ENCODE measurements around the gene EIF4B.
"Not testable (repeated sequence)": the region's sequence is repeated elsewhere in the genome, so short reads cannot be mapped to it uniquely, and the experiment has no call there.

The EIF4B gene

DNA sequence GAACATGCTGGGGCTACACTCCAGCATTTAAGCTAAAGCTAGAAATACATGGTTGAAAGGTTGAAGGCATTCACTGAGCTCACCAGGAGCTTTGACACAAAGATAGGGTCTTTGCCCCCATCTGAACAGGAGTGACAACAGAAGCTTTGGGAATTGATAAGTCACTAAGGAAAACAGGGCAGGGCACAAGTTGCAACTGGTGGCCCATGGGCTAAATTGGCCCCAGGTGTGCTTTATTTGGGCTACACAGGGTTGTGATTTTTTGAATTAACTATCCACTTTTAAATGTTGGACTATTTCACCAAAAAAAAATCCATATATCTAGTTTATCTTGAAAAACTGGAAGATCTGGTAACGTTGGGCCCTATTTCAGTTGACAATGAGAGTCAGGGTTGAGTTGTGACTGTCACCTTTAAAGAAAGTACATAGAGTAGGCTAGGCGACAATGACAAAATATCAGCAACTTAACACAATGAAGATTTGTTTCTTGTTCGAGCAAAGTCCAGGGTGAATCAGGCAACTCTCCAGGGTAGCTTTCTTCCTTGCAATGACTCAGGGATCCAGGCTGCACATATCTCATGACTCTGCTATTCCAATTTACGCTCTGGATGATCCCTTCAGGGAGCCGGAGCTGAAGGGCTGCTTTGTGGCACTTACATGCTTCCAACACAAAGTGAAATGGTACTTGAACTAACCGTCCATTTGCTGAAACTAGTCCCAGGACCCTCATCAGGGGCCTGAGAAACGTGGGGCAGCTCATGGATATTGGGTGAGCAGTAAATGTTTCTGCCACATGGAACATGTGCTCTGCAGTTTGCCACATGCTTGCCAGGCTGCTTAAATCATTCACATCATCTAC lies 13.3 kb upstream of the EIF4B start:
- DNase-seq (ENCODE audit: extremely low read depth in 1 of 2, low read depth in 1 of 2): no peak

- no peak for DNase-seq (ENCODE audit: extremely low read depth in 1 of 2, low read depth in 1 of 2)
Observed at GRCh38 chr12:52993558-52993869, 12.7 kb upstream of the EIF4B start.

GRCh38 chr12:53004178-53004577 lies 2.1 kb upstream of the EIF4B start:
- DNase-seq (ENCODE audit: extremely low read depth in 1 of 2, low read depth in 1 of 2): no peak

GRCh38 chr12:53004582-53004981 lies 1.7 kb upstream of the EIF4B start:
- no peak for DNase-seq (ENCODE audit: extremely low read depth in 1 of 2, low read depth in 1 of 2)

DNA sequence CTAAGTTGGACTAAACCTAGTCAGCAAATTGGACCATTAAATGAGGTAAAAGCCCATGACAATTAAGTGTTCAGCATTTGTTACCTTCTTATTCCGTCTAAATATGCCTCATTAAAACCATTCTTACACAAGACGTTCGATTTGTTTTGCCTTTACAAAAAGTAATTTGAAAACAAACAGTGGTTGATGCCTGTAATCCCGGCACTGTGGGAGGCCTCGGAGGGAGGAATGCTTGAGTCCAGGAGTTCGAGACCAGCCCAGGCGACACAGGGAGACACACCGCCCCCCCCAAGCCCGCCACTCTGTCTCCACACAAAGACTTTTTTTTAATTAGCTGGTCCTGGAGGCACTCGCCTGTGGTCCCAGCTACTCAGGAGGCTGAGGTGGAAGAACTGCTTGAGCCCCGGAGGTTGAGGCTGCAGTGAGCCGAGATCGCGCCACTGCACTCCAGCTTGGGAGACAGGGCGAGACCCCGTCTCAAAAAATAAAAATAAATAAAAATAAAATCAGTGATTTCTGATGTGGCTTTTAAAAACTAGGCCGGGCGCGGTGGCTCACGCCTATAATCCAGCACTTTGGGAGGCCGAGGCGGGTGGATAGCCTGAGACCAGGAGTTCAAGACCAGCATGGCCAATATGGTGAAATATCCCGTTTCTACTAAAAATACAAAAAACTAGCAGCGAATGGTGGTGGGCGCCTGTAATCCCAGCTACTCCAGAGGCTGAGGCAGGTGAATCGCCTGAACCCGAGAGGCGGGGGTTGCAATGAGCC lies 856 bp upstream of the EIF4B start:
- DNase-seq (ENCODE audit: extremely low read depth in 1 of 2, low read depth in 1 of 2): no peak

DNA sequence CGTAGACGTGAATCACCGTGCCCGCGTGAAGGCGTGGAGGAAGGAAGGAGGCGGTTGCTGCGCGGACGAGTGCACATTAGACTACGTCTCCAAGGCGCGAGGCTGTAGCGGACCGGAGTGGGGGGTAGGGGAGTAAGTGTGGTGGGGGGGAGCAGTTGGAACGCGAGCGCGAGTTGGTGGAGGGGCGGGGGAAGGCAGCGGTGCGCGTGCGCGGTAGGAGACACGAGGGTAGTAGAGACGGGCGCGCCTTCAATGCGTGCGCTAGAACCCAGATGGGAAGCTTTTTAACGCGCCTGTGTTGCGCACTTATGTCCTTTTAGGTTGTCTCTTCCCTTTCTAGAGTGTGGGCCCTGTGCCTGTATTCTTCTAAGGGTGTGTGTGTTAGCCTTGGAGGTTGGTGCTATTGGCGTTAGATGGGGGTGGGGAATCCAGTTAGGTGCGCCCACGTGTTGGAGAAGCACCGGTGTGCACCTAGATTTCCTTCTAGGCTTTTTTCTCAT lies 604 bp downstream of the EIF4B start:
- peak; percentile 52 to 60 for DNase-seq (ENCODE audit: extremely low read depth in 1 of 2, low read depth in 1 of 2)

DNA sequence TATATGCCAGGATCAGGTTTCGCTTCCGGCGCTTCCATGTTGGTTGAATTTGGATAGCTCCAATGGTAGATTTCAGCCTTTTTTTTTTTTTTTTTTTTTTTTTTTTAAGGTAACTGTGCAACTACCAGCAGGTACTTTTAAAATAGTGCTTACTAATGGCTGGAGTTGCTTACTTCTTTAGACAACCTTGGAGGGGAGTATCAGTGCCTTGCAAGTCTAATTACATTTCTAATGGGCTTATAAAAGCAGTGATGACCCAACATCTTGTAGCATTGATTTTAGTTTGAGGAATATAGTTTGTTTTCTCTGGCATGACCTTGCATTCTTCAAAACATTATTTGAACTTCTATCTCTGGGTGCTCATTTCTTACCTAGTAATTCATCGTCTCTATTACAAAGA lies 1.1 kb downstream of the EIF4B start:
- no peak for DNase-seq (ENCODE audit: extremely low read depth in 1 of 2, low read depth in 1 of 2)

DNA sequence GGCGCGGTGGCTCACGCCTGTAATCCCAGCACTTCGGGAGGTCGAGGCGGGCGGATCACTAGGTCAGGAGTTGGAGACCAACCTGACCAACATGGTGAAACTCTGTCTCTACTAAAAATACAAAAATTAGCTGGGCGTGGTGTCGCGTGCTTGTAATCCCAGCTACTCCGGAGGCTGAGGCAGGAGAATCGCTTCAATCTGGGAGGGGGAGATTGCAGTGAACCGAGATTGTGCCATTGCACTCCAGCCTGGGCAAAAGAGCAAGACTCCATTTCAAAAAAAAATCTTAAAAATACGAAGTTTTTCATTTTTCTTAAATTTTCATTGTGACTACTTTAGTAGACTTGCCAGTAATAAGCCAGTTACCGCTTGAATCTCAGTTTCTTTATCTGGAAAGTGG lies 2.5 kb downstream of the EIF4B start:
- DNase-seq (ENCODE audit: extremely low read depth in 1 of 2, low read depth in 1 of 2): not testable (repeated sequence)

DNA sequence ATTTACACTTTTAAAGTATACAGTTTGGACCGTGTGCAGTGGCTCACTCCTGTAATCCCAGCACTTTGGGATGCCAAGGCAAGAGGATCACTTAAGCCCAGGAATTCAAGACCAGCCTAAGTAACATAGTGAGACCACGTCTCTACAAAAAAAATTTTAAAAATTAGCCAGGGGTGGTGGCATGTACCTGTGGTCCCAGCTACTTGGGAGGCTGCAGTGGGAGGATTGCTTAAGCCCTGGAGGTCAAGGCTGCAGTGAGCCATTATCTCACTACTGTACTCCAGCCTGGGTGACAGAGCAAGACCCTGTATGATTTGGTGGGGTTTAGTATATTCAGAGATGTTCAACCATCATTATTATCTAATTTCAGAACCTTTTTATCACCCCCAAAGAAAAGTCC lies 4.7 kb downstream of the EIF4B start:
- no peak for DNase-seq (ENCODE audit: extremely low read depth in 1 of 2, low read depth in 1 of 2)

- DNase-seq (ENCODE audit: extremely low read depth in 1 of 2, low read depth in 1 of 2): no peak
Observed at GRCh38 chr12:53011889-53012288, 5.6 kb downstream of the EIF4B start.

GRCh38 chr12:53012928-53013327 lies 6.7 kb downstream of the EIF4B start:
- no peak for DNase-seq (ENCODE audit: extremely low read depth in 1 of 2, low read depth in 1 of 2)

- DNase-seq (ENCODE audit: extremely low read depth in 1 of 2, low read depth in 1 of 2): no peak
Observed at GRCh38 chr12:53014709-53015108, 8.5 kb downstream of the EIF4B start.

DNA sequence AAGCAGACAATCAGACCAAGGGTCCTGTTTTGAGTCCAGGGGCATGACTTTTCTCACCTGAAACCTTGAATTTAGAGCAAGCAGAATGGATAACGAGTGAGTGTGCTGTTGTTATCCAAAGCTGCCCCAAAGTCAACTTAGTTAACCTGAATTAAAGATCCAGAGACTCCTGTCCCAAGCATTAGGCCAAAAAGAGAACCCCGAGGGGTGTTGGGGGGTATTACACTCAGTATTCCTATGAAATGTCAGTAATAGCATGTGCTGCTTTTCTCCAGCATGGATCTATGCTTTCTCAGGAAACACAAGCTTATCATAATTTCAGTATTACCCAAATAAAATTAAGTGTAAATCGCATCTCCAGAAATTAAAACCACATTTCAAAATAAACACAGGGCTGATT lies 19.0 kb downstream of the EIF4B start:
- DNase-seq (ENCODE audit: extremely low read depth in 1 of 2, low read depth in 1 of 2): no peak

- DNase-seq (ENCODE audit: extremely low read depth in 1 of 2, low read depth in 1 of 2): not testable (repeated sequence)
Observed at GRCh38 chr12:53027014-53027413, 20.8 kb downstream of the EIF4B start.

DNA sequence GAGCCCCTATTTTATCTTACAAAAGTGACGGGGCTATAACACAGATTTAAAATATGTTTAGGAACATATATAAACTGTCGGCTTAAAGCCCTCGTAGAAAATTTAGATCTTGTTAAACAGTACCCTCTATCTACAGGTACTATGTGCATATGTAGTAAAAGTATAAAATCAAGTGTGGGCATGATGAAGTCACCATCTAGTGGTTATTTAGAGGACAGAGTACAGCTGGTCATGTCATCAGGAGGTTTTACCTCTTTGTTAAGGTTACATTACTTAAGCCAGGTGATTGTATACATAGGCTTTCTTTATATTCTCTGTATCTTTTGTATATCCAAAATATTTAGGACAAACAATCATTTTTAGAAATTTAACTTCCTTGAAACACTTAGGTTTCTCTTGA lies 25.4 kb downstream of the EIF4B start:
- DNase-seq (ENCODE audit: extremely low read depth in 1 of 2, low read depth in 1 of 2): no peak

- DNase-seq (ENCODE audit: extremely low read depth in 1 of 2, low read depth in 1 of 2): not testable (repeated sequence)
Observed at GRCh38 chr12:53033832-53034231, 27.6 kb downstream of the EIF4B start.

DNA sequence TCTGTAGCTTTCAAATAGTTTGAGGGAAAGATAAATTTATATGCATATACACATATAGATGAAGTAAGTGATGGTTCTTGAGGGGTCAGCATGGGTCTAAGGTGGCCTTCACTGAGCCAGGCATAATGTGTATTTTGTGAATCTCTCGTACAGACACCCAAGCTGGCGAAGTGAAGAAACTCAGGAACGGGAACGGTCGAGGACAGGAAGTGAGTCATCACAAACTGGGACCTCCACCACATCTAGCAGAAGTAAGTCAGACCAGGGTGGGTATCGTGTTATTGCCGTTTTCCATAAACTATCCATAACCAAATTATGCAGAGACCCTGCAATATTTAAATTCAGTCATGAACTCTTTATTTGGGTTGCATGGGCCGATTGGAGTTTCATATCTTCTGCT lies 28.2 kb downstream of the EIF4B start:
- DNase-seq (ENCODE audit: extremely low read depth in 1 of 2, low read depth in 1 of 2): no peak

- no peak for DNase-seq (ENCODE audit: extremely low read depth in 1 of 2, low read depth in 1 of 2)
Observed at GRCh38 chr12:53036802-53037201, 30.5 kb downstream of the EIF4B start.

GRCh38 chr12:53039851-53040250 lies 33.6 kb downstream of the EIF4B start:
- DNase-seq (ENCODE audit: extremely low read depth in 1 of 2, low read depth in 1 of 2): no peak

DNA sequence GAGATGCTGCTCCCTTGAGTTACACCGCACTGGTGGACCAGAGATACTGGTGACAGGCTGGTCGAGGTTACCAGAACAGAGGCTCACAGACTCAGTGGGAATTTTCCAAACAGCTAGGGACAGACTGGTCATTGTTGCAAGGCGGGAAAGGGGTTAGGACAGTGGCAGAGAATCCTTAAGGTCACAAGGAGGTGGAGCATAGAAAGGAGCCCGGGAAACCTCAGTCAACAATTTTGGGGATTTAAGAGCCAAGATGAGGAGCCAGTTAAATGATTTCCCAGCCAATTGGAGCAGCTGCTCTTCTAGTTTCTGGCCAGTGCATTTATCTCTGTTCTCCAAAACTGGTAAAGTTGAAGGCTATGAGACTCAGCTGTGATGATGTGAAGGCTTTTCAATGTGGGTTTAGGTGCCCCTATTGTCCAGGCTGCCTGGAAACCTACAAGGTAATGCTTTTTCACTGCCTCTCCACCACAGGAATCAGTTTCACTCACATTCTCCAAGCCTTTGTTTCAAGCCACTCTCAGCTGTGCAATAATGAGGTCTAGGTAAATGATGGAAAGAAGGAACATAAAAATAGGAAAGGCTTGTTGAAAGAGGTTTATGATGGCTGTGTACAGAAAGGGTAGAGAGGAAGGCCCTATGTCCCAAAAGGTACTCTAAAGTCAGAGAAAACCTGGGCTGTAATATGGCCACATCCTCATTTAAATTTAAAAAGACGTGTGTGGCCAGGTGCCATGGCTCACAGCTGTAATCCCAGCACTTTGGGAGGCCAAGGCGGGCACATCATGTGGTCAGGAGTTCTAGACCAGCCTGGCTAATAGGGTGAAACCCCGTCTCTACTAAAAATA lies 36.6 kb downstream of the EIF4B start:
- no peak for DNase-seq (ENCODE audit: extremely low read depth in 1 of 2, low read depth in 1 of 2)

DNA sequence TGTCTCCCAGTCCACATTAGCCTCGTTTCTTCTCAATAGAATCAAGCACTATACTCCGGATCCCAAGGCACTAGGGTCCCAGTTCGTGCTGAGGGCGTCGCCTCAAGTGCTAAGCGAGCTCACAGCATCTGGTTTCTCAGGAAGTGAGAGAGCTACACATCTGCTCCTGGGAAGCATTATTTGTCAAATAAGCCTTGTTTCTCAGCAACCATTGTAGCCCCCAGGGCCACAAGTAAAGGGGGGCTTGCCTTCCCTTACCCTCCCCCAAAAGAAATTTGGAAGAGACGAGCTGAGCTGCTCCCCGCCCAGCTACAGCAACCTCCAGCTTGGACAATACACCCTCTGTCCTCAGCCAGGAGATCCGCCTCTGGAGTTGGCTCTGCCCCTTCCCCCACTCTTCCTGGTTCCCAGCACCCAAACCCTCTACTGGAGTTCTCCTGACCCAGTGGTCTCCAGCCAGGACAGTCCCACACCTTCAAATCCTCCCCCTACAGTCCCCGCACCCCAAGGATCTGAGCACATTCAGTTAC lies 37.9 kb downstream of the EIF4B start:
- no peak for DNase-seq (ENCODE audit: extremely low read depth in 1 of 2, low read depth in 1 of 2)

Data from activated CD8-positive, alpha-beta memory T cell treated with anti-CD3 and anti-CD28 coated beads for 1 hour (primary cell).